Stromal cell of bone marrow (primary cell): ENCODE measurements around the gene CDC42BPA.
A peak's percentile ranks its signal among the peaks of the same experiment; 100 is the strongest.
"Not testable (repeated sequence)": the region's sequence is repeated elsewhere in the genome, so short reads cannot be mapped to it uniquely, and the experiment has no call there.

Experiments
- DNase-seq: peaks from one replicate; pipeline ENCODE4 v3.0.0-alpha.2; 2012; ENCODE audit warnings: low read depth

CDC42BPA gene

DNA sequence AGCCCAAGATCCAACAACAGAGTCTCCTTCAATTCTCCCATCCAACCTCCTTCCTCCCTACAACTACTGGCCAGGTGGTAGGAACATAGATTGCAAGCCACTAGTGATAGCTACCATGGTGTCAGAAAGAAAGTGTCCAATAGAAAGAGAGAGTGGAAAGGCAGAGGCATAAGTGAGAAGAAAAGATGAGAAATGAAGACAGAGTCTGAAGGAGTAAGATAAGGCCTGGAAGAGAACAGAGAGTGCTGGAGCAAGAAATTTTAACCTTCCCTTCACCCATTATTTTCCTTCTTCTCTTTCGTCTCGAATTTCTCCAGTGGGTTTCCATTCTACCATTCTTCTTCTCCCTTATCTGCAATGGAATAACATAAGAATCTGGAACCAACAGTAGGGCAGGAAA, 57.9 kb downstream of the CDC42BPA start:
- no peak for DNase-seq

- no peak for DNase-seq
These were observed 60.3 kb downstream of the CDC42BPA start for GRCh38 chr1:227257964-227258363.

- DNase-seq, result peak; percentile 17
These were observed 63.1 kb downstream of the CDC42BPA start for GRCh38 chr1:227255086-227255732.

GRCh38 chr1:227253065-227253464, 65.2 kb downstream of the CDC42BPA start:
- DNase-seq, result no peak

DNA sequence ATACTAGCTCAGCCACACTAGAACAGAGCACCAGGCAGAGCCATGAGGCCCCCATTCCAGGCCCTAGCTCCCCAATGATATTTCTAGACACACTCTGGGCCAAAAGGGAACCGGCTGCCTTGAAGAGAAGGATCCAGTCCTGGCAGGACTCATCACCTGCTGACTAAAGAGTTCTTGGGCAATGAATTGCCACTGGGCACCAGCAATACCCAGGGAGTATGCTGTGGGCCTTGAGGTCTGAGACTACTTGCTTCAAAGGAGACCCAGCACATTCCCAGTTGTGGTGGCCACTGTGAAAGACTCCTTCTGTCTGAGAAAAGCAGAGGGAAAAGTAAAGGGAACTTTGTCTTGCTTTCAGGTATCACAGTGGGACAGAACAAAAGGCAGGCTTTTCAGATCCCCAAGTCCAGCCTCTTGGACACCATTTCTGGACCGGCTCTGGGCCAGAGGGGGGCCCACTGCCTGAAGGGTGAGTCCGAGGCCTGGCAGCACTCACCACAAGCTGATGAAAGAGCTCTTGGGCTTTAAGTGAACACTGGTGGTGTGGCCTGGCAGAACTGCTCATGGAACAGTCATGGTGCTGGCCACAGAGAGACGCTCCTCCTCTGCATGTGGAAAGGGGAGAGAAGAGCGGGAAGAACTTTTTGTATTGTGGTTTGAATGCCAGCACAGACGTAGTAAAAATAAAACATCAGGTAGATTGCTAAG, 72.5 kb downstream of the CDC42BPA start:
- DNase-seq, result peak; percentile 43

DNA sequence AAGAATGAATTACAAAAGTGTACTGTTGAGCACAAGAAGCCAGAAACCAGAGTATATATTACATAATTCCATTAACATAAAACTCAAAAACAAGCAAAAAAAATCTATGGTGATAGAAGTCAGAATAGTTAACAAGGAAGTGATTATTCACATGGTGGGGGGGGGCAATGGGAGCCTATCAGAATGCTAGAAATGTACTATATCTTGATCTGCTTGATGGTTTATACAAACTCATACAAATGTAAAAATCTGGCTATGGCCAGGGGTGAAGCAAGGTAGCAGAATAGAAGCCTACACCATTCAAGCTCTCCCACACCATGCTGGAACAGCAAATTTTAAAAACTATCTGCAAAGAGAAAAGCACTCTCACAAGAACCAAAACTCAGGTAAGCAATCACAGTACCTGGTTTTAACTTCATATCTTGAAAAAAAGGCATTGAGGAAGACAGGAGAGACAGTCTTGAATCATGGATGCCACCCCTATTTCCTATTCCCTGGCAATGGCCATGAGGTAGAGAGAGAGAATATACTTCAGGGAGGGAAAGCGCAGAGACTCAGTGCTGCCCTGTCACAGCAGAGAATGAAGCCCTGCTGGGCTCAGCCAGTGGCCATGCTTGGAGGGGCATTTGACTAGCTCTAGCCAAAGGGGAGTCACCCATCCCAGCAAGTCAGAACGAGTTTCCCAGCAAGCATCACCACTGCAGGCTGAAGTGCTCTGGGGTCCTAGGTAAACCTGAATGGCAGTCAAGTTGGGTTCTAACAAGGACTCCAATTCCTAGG, 73.8 kb downstream of the CDC42BPA start:
- DNase-seq, result no peak

DNA sequence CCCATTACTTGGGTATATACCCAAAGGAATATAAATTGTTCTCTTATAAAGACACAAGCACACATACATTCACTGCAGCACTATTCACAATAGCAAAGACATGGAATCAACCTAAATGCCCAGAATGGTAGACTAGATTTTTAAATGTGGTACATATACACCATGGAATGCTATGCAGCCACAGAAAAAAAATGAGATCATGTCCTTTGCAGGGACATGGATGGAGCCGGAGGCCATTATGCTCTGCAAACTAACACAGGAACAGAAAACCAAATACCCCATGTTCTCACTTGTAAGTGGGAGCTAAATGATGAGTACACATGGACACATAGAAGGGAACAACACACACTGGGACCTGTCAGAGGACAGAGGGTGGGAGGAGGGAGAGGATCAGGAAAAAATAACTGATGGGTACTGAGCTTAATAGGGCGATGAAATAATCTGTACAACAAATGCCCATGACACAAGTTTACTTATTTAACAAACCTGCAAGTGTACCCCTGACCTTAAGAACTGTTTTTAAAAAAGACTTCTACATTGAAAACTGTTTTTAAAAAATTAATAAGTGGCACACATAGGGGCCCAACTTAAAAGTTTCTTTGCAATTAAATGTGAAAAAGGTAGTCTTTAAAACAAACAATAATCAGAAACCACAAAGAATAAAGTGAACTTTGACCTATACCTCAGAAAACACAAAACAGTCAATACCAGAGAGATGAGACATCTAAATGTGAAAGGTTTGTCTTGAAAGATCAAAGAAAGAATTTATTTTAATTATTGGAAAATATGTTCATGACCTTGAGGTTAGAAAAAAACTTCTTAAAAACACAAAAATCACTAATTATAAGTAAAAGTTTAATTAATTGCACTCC, 75.2 kb downstream of the CDC42BPA start:
- DNase-seq, result no peak

- DNase-seq, result no peak
These were observed 77.3 kb downstream of the CDC42BPA start for GRCh38 chr1:227240983-227241382.

- peak; percentile 44 for DNase-seq
These were observed 83.3 kb downstream of the CDC42BPA start for GRCh38 chr1:227234998-227235405.

- not testable (repeated sequence) for DNase-seq
These were observed 87.2 kb downstream of the CDC42BPA start for GRCh38 chr1:227231128-227231527.

GRCh38 chr1:227228201-227228600, 90.1 kb downstream of the CDC42BPA start:
- no peak for DNase-seq

DNA sequence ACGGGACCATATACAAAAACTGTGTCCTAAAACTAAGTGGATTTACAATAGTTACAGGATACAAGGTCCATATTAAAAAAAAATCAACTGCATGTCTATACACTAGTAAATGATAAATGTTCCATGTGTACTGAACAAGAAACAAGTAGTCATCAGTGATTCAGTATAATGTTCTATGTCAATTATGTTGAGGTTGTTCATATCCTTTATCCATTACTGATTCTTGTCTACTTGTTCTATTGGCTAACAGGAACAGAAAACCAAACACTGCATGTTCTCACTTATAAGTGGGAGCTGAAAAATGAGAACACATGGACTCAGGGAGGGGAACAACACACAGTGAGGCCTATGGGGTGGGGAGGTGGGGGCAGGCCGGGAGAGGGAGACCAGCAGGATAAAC, 90.5 kb downstream of the CDC42BPA start:
- DNase-seq, result no peak

DNA sequence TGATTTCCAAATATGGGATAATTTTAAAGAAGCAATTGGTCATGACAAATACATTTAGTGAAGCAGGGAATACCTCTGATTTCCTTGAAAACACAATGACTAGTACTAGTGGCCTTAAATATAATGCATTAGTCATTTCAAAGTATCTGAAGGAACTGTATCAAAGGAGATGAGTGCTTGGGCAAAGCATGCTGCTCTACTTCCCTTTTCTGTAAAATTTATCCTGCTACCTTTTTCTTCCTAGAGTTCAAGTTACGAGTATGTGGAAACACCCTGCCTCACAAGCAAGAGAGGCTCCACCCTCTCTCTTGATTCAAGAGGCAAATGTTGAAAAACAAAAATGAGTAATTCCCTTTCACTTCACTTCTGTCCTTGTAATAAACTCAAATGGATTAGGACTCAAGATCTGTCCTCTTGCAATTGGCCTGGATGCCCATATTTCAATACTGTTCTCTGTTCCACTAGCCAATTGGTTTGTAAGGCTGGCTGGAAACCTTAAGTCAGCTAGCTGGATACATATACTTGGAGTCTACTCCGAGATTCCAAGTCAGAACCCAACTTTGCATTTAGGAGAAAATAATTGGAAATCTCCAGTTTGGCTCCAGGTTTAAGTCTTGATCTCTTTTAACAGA, 92.5 kb downstream of the CDC42BPA start:
- peak; percentile 59 for DNase-seq

GRCh38 chr1:227223171-227223806, 95.0 kb downstream of the CDC42BPA start:
- no peak for DNase-seq

GRCh38 chr1:227219715-227220292, 98.5 kb downstream of the CDC42BPA start:
- no peak for DNase-seq

- no peak for DNase-seq
These were observed 99.3 kb downstream of the CDC42BPA start for GRCh38 chr1:227218870-227219573.

- DNase-seq, result no peak
These were observed 102.3 kb downstream of the CDC42BPA start for GRCh38 chr1:227215863-227216510.

DNA sequence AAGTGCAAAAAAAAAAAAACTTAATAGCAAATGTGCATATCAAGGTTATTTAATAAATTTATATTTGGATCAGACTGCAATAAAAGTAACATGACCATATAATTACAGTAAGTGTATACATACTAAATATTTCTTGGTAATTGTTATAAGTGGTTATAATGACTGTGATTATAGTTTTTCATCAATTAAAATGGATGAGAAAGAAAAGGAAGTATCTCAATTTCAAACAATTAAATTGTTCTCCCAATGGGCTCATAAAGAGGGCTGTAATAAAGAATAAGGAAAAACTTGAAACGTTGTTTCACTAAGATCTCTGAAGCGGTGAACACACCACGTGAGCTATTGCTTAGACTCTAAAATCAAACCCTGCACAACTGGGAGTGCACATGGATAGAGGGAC, 104.1 kb downstream of the CDC42BPA start:
- DNase-seq, result no peak

GRCh38 chr1:227213426-227213825, 104.9 kb downstream of the CDC42BPA start:
- no peak for DNase-seq
